Parathyroid adenoma (tissue), 2 donors: ENCODE results near the gene PCNX3.

ENCODE experiments used
- H2AFZ ChIP-seq: fragments of 300-600 bp; sonication (generic); one replicate; pipeline ENCODE4 v1.7.0; 2017; ENCODE audit warnings: antibody characterized with exemption, mild to moderate bottlenecking
- H3K27ac ChIP-seq: fragments of 300-600 bp; sonication (generic); one replicate; pipeline ENCODE4 v1.7.0; 2017
- H3K27me3 ChIP-seq: fragments of 300-600 bp; sonication (generic); one replicate; pipeline ENCODE4 v1.7.0; 2017; ENCODE audit warnings: low read length; ENCODE audit not compliant: control insufficient read depth, insufficient read depth
- H3K36me3 ChIP-seq: fragments of 300-600 bp; sonication (generic); one replicate; pipeline ENCODE4 v1.7.0; 2017; ENCODE audit warnings: low read length; ENCODE audit not compliant: control insufficient read depth, insufficient read depth
- H3K4me1 ChIP-seq: fragments of 300-600 bp; sonication (generic); one replicate; pipeline ENCODE4 v1.7.0; 2017; ENCODE audit warnings: control low read depth
- H3K4me2 ChIP-seq: fragments of 300-600 bp; sonication (generic); one replicate; pipeline ENCODE4 v1.7.0; 2017; ENCODE audit warnings: low read length
- H3K4me3 ChIP-seq: fragments of 300-600 bp; sonication (generic); one replicate; pipeline ENCODE4 v1.7.0; 2017; ENCODE audit warnings: low read depth, low read length
- H3K79me2 ChIP-seq: fragments of 300-600 bp; sonication (generic); one replicate; pipeline ENCODE4 v1.7.0; 2017; ENCODE audit warnings: control low read depth
- H3K9ac ChIP-seq: fragments of 300-600 bp; sonication (generic); one replicate; pipeline ENCODE4 v1.7.0; 2017; ENCODE audit warnings: mild to moderate bottlenecking
- H3K9me3 ChIP-seq: fragments of 300-600 bp; sonication (generic); one replicate; pipeline ENCODE4 v1.7.0; 2017; ENCODE audit warnings: low read length; ENCODE audit not compliant: control insufficient read depth
- CTCF ChIP-seq: fragments of 300-600 bp; sonication (generic); IDR thresholded peaks from one replicate; pipeline ENCODE4 v1.7.0; 2017; ENCODE audit warnings: antibody characterized with exemption, mild to moderate bottlenecking
- donor health status: primary hyperparathyroidism.

Gene PCNX3

GRCh38 chr11:65598258-65598699 is 17.3 kb upstream of the PCNX3 start:
- Histone ChIP-seq H3K27me3 (no peaks in the 10 kb centered on the region), H3K4me1 (no peaks in the 10 kb centered on the region), H3K9ac (no peak overlapping the region), H3K4me2 (no peak overlapping the region), H3K36me3 (no peaks in the 10 kb centered on the region), H2AFZ (no peak overlapping the region), H3K9me3 (no peaks in the 10 kb centered on the region), H3K79me2 (no peaks in the 10 kb centered on the region), H3K4me3 (no peak overlapping the region), H3K27ac (no peak overlapping the region)
- TF ChIP-seq CTCF: no peak

- no peak overlapping the region for H3K27ac ChIP-seq
- no peak for TF ChIP-seq CTCF
- H3K79me2 ChIP-seq: no peaks in the 10 kb centered on the region
- no peak overlapping the region for H3K9ac ChIP-seq
- no peak overlapping the region for H3K4me2 ChIP-seq
- no peaks in the 10 kb centered on the region for H3K27me3 ChIP-seq
- no peak overlapping the region for H3K4me3 ChIP-seq
- H3K4me1 ChIP-seq: no peaks in the 10 kb centered on the region
- H3K36me3 ChIP-seq: no peaks in the 10 kb centered on the region
- no peak overlapping the region for H2AFZ ChIP-seq
- no peaks in the 10 kb centered on the region for H3K9me3 ChIP-seq
These were observed 16.2 kb upstream of the PCNX3 start for GRCh38 chr11:65599216-65599954.

- Histone ChIP-seq H3K4me3 (no peak overlapping the region), H3K9me3 (no peaks in the 10 kb centered on the region), H3K27me3 (no peaks in the 10 kb centered on the region), H3K4me2 (no peak overlapping the region), H3K9ac (no peak overlapping the region), H3K4me1 (no peaks in the 10 kb centered on the region), H3K79me2 (no peaks in the 10 kb centered on the region), H3K36me3 (no peaks in the 10 kb centered on the region), H2AFZ (no peak overlapping the region), H3K27ac (no peak overlapping the region)
- TF ChIP-seq CTCF: no peak
These were observed 15.7 kb upstream of the PCNX3 start for GRCh38 chr11:65599955-65600246.

- Histone ChIP-seq H3K4me3 (no peak overlapping the region), H3K27ac (no peak overlapping the region), H3K4me2 (no peak overlapping the region), H3K9me3 (no peaks in the 10 kb centered on the region), H3K27me3 (no peaks in the 10 kb centered on the region), H3K79me2 (no peaks in the 10 kb centered on the region), H3K36me3 (no peaks in the 10 kb centered on the region), H3K4me1 (no peaks in the 10 kb centered on the region), H2AFZ (no peak overlapping the region), H3K9ac (no peak overlapping the region)
- TF ChIP-seq CTCF: no peak
These were observed 11.3 kb upstream of the PCNX3 start for GRCh38 chr11:65604258-65604657.

GRCh38 chr11:65606876-65607613 is 8.5 kb upstream of the PCNX3 start:
- Histone ChIP-seq H2AFZ (no peak overlapping the region), H3K79me2 (no peaks in the 10 kb centered on the region), H3K27me3 (no peaks in the 10 kb centered on the region), H3K4me3 (no peak overlapping the region), H3K9me3 (no peaks in the 10 kb centered on the region), H3K27ac (peak overlapping the region; percentile 42), H3K36me3 (no peaks in the 10 kb centered on the region), H3K9ac (no peak overlapping the region), H3K4me2 (no peak overlapping the region), H3K4me1 (no peaks in the 10 kb centered on the region)
- no peak for TF ChIP-seq CTCF
